CD8-positive, alpha-beta memory T cell (primary cell): ENCODE results near the gene ATP5PD. TPM values are rescaled to one million over a fixed set of nuclear protein-coding genes. Genes with fewer than 3 reads are reported as not detected.
A peak's percentile ranks its signal among the peaks of the same experiment; 100 is the strongest.

ENCODE experiments used
- CTCF ChIA-PET: fragments of 350-600 bp; sonication (Branson Sonifier 250); formaldehyde crosslinking; loops from one replicate; lab custom pipeline; 2021; ENCODE audit warnings: antibody characterized with exemption; lab: Charles Lee
- POLR2A ChIA-PET: fragments of 350-600 bp; sonication (Branson Sonifier 250); formaldehyde crosslinking; loops from one replicate; lab custom pipeline; 2021; ENCODE audit warnings: antibody characterized with exemption; lab: Charles Lee
- DNase-seq, 5 donors: peaks; one replicate each; pipeline versions ENCODE4 v3.0.0 to v3.0.0-alpha.2; 2020 to 2022; ENCODE audit warnings: mixed read lengths in 1 of 5
- H3K27ac ChIP-seq: one replicate; pipeline ENCODE4 v1.7.0; 2013; ENCODE audit warnings: low read depth, mild to moderate bottlenecking, low read length, moderate library complexity
- H3K27me3 ChIP-seq: 2 replicates; pipeline ENCODE4 v1.7.0; 2013; ENCODE audit warnings: low read length, mild to moderate bottlenecking; ENCODE audit not compliant: insufficient read depth, poor library complexity, severe bottlenecking
- H3K36me3 ChIP-seq: 2 replicates; pipeline ENCODE4 v1.7.0; 2013; ENCODE audit warnings: mild to moderate bottlenecking, low read length, moderate library complexity; ENCODE audit not compliant: insufficient read depth
- H3K4me1 ChIP-seq: 2 replicates; pipeline ENCODE4 v1.7.0; 2013; ENCODE audit warnings: mild to moderate bottlenecking, low read length, moderate library complexity; ENCODE audit not compliant: insufficient read depth
- H3K4me3 ChIP-seq: 2 replicates; pipeline ENCODE4 v1.7.0; 2013; ENCODE audit warnings: mild to moderate bottlenecking, low read length
- H3K9me3 ChIP-seq: 2 replicates; pipeline ENCODE4 v1.7.0; 2013; ENCODE audit warnings: mild to moderate bottlenecking, low read length
- H3K27ac Mint-ChIP-seq, 8 donors: one replicate each; pipeline ENCODE4 v1.8.0; 2020 to 2021; ENCODE audit warnings: mixed read lengths in 8 of 8, mild to moderate bottlenecking in 6 of 8, inconsistent platforms in 3 of 8, moderate library complexity in 3 of 8
- H3K27me3 Mint-ChIP-seq, 2 donors: one replicate each; pipeline ENCODE4 v1.8.0; 2020 to 2021; ENCODE audit warnings: mixed read lengths in 2 of 2, mild to moderate bottlenecking in 1 of 2, moderate library complexity in 1 of 2
- H3K36me3 Mint-ChIP-seq, 3 donors: one replicate each; pipeline ENCODE4 v1.8.0; 2020 to 2021; ENCODE audit warnings: mixed read lengths in 3 of 3, inconsistent platforms in 1 of 3, mild to moderate bottlenecking in 1 of 3
- H3K4me1 Mint-ChIP-seq, 3 donors: one replicate each; pipeline ENCODE4 v1.8.0; 2020 to 2021; ENCODE audit warnings: mixed read lengths in 3 of 3, inconsistent platforms in 1 of 3, mild to moderate bottlenecking in 1 of 3
- H3K4me3 Mint-ChIP-seq, 7 donors: one replicate each; pipeline ENCODE4 v1.8.0; 2020 to 2021; ENCODE audit warnings: mixed read lengths in 7 of 7, mild to moderate bottlenecking in 6 of 7, moderate library complexity in 4 of 7, inconsistent platforms in 2 of 7
- H3K9me3 Mint-ChIP-seq, 5 donors: one replicate each; pipeline ENCODE4 v1.8.0; 2020 to 2022; ENCODE audit warnings: mixed read lengths in 5 of 5, mild to moderate bottlenecking in 3 of 5, moderate library complexity in 2 of 5, inconsistent platforms in 1 of 5
- polyA plus RNA-seq: library from polyadenylated mRNA; unstranded; fragments of 300-500 nt; fragmentation: Illumina TruSeq; gene quantifications from one replicate; pipeline ENCODE4 v1.2.3, GENCODE V29; 2021
- total RNA-seq, 2 experiments: library from RNA; stranded (reverse); gene quantifications; one replicate each; pipeline ENCODE4 v1.2.3, GENCODE V29; 2021

The ATP5PD gene
- total and polyA plus RNA-seq, 3 experiments from 2014 or later: 179 to 345 (median 198) TPM

- DNase-seq: no peak
- Histone ChIP-seq H3K9me3 (no peaks in the 10 kb centered on the region), H3K4me1 (peaks cover 9% of the 10 kb centered on the region), H3K36me3 (peaks cover 28% of the 10 kb centered on the region), H3K4me3 (no peak overlapping the region), H3K27ac (no peak overlapping the region), H3K27me3 (no peaks in the 10 kb centered on the region)
- Mint-ChIP-seq H3K36me3 (peaks cover 0 to 44% (median 12%) of the 10 kb centered on the region in 3 donors), H3K9me3 (no peaks in the 10 kb centered on the region), H3K27me3 (no peaks in the 10 kb centered on the region), H3K27ac (peak overlapping the region in 2 of 8 donors; percentile 54 to 58), H3K4me1 (peaks cover 12 to 16% (median 12%) of the 10 kb centered on the region in 3 donors), H3K4me3 (no peak overlapping the region)
- ChIA-PET CTCF (no interaction called here), POLR2A (no interaction called here)
Measured at GRCh38 chr17:75065562-75066151, 18.9 kb upstream of the ATP5PD start.

DNA sequence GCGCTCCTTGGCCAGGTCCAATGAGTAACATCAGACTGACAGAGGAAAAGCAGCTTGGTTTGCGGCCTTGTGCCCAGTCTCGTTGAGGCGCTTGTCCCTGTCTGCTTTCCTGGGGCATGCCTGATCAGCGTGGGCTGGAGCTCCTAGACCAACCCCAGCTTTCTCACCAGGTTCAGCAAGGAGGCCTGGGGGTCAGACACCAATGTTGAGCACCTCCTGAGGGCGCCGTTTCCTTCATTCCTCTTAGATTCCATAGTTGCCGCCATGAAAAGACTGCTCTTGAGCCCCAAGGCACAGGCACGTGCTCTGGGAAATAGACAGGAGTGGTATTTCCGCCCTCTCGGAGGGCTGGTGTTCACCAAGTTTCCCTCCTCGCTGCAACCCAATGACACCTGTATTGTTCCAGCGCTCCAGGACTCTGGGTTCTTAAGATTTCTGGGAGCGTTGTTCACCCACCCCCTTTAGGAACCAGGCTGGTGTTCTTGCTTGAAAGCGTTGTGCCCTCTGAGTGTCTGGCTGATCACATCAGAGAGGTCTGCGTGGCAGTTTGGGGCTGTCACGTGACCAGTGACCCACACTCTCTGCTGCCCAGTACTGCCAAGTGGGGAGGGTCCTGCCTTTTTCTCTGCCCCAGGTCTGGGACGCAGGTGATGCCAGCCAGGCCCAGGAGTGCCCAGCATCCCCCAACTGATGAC lies 18.2 kb upstream of the ATP5PD start:
- no peak overlapping the region for H3K4me3 ChIP-seq
- Mint-ChIP-seq H3K4me3 (no peak overlapping the region), H3K27ac (no peak overlapping the region), H3K36me3 (peaks cover 0 to 48% (median 14%) of the 10 kb centered on the region in 3 donors), H3K4me1 (peaks cover 12 to 16% (median 12%) of the 10 kb centered on the region in 3 donors), H3K9me3 (no peaks in the 10 kb centered on the region), H3K27me3 (no peaks in the 10 kb centered on the region)
- no peaks in the 10 kb centered on the region for H3K27me3 ChIP-seq
- DNase-seq: no peak
- H3K27ac ChIP-seq: no peak overlapping the region
- CTCF ChIA-PET: no interaction called here
- peaks cover 31% of the 10 kb centered on the region for H3K36me3 ChIP-seq
- H3K4me1 ChIP-seq: peaks cover 9% of the 10 kb centered on the region
- no peaks in the 10 kb centered on the region for H3K9me3 ChIP-seq
- POLR2A ChIA-PET: no interaction called here

GRCh38 chr17:75064460-75064859 lies 17.7 kb upstream of the ATP5PD start:
- Mint-ChIP-seq H3K27ac (peak overlapping the region in 1 of 8 donors; percentile 65), H3K36me3 (peaks cover 0 to 54% (median 20%) of the 10 kb centered on the region in 3 donors), H3K27me3 (no peaks in the 10 kb centered on the region), H3K9me3 (no peaks in the 10 kb centered on the region), H3K4me1 (peaks cover 12 to 16% (median 12%) of the 10 kb centered on the region in 3 donors), H3K4me3 (no peak overlapping the region)
- Histone ChIP-seq H3K4me1 (peaks cover 13% of the 10 kb centered on the region), H3K36me3 (peaks cover 37% of the 10 kb centered on the region), H3K9me3 (no peaks in the 10 kb centered on the region), H3K4me3 (no peak overlapping the region), H3K27ac (no peak overlapping the region), H3K27me3 (no peaks in the 10 kb centered on the region)
- ChIA-PET CTCF (interaction anchor here (1.6 kb wide), 1 partner anchor 106 kb away, joined by 3 read pairs; no protein-coding TSS in a partner anchor), POLR2A (no interaction called here)
- no peak for DNase-seq

DNA sequence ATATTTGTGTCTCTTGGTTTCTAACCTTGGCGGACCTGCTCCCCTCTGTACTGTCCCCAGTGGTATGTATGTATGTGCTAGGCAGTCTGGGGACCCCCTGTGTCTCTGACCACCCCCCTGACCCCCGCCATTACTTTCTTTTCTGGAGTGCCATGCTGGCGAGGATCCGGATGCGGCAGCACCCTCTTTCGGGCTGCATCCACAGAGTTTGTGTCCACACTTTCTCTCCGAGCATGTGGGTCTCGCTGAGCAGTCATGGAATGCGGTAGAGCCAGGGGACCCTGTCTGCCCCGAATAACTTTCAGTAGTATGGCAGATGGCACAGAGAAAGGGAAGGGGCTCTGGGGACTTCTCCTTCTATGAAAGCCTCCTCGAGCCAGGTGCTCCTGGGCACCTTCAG lies 17.3 kb upstream of the ATP5PD start:
- peaks cover 40% of the 10 kb centered on the region for H3K36me3 ChIP-seq
- no peaks in the 10 kb centered on the region for H3K9me3 ChIP-seq
- H3K4me3 Mint-ChIP-seq: no peak overlapping the region
- H3K36me3 Mint-ChIP-seq: peaks cover 0 to 57% (median 22%) of the 10 kb centered on the region in 3 donors
- POLR2A ChIA-PET: no interaction called here
- no peaks in the 10 kb centered on the region for H3K9me3 Mint-ChIP-seq
- no peak for DNase-seq
- H3K4me1 ChIP-seq: peaks cover 13% of the 10 kb centered on the region
- no peak overlapping the region for H3K27ac ChIP-seq
- H3K27me3 ChIP-seq: no peaks in the 10 kb centered on the region
- no peak overlapping the region for H3K27ac Mint-ChIP-seq
- no peak overlapping the region for H3K4me3 ChIP-seq
- H3K27me3 Mint-ChIP-seq: no peaks in the 10 kb centered on the region
- CTCF ChIA-PET: interaction anchor here (1.6 kb wide), 1 partner anchor 106 kb away, joined by 3 read pairs; no protein-coding TSS in a partner anchor
- peaks cover 12 to 16% (median 12%) of the 10 kb centered on the region in 3 donors for H3K4me1 Mint-ChIP-seq

- no peaks in the 10 kb centered on the region for H3K27me3 Mint-ChIP-seq
- ChIA-PET POLR2A (no interaction called here), CTCF (interaction anchor here (1.6 kb wide), 1 partner anchor 105 kb away, joined by 3 read pairs; no protein-coding TSS in a partner anchor)
- no peak for DNase-seq
- H3K4me3 ChIP-seq: no peak overlapping the region
- H3K4me3 Mint-ChIP-seq: no peak overlapping the region
- H3K4me1 Mint-ChIP-seq: peaks cover 10 to 13% (median 12%) of the 10 kb centered on the region in 3 donors
- peak overlapping the region in 1 of 8 donors; percentile 24 for H3K27ac Mint-ChIP-seq
- peaks cover 0 to 57% (median 22%) of the 10 kb centered on the region in 3 donors for H3K36me3 Mint-ChIP-seq
- H3K9me3 Mint-ChIP-seq: no peaks in the 10 kb centered on the region
- no peak overlapping the region for H3K27ac ChIP-seq
- H3K36me3 ChIP-seq: peaks cover 40% of the 10 kb centered on the region
- no peaks in the 10 kb centered on the region for H3K9me3 ChIP-seq
- H3K27me3 ChIP-seq: no peaks in the 10 kb centered on the region
- peaks cover 13% of the 10 kb centered on the region for H3K4me1 ChIP-seq
Measured at GRCh38 chr17:75063626-75064025, 16.9 kb upstream of the ATP5PD start.

- no peak for DNase-seq
- POLR2A ChIA-PET: no interaction called here
- Histone ChIP-seq H3K4me1 (peaks cover 13% of the 10 kb centered on the region), H3K27me3 (no peaks in the 10 kb centered on the region), H3K27ac (no peak overlapping the region), H3K9me3 (no peaks in the 10 kb centered on the region), H3K36me3 (peaks cover 40% of the 10 kb centered on the region), H3K4me3 (no peak overlapping the region)
- H3K27ac Mint-ChIP-seq: no peak overlapping the region
- H3K4me1 Mint-ChIP-seq: peaks cover 10 to 13% (median 12%) of the 10 kb centered on the region in 3 donors
- peaks cover 0 to 57% (median 22%) of the 10 kb centered on the region in 3 donors for H3K36me3 Mint-ChIP-seq
- CTCF ChIA-PET: interaction anchor here (0.7 to 1.7 kb wide), 3 partner anchors 11 to 105 kb away, joined by 3 read pairs; partner anchors contain the start of genes ATP5PD and KCTD2
- no peak overlapping the region for H3K4me3 Mint-ChIP-seq
- no peaks in the 10 kb centered on the region for H3K9me3 Mint-ChIP-seq
- H3K27me3 Mint-ChIP-seq: no peaks in the 10 kb centered on the region
Measured at GRCh38 chr17:75063201-75063600, 16.4 kb upstream of the ATP5PD start.

DNA sequence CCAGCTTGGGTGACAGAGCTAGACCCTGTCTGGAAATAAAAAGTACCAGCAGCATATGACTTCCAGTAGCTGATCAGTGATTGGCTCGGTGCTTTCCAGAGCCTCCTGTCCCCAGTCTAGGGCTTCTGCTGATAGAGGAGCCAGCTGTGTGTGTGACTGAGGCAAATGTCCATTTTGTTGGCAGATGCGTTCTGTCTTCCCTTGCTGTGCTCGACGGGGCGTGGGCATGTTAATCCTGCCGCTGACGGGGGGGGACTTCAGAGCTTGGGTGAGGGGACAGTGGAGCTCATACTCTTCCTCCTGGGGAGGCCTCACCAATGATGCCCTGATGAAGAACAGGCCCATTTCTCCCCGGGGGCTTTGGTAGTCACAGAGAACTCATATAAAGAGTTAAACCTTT lies 14.8 kb upstream of the ATP5PD start:
- H3K36me3 Mint-ChIP-seq: peaks cover 0 to 63% (median 24%) of the 10 kb centered on the region in 3 donors
- no peaks in the 10 kb centered on the region for H3K27me3 ChIP-seq
- peaks cover 4% of the 10 kb centered on the region for H3K4me1 ChIP-seq
- no peak overlapping the region for H3K4me3 Mint-ChIP-seq
- no peaks in the 10 kb centered on the region for H3K9me3 ChIP-seq
- DNase-seq: no peak
- ChIA-PET POLR2A (no interaction called here), CTCF (interaction anchor here (1.0 to 1.7 kb wide), 4 partner anchors 10 to 52 kb away, joined by 3 to 5 read pairs (median 3); no protein-coding TSS in a partner anchor)
- H3K27ac ChIP-seq: no peak overlapping the region
- peaks cover 4 to 5% (median 4%) of the 10 kb centered on the region in 3 donors for H3K4me1 Mint-ChIP-seq
- H3K9me3 Mint-ChIP-seq: no peaks in the 10 kb centered on the region
- peaks cover 40% of the 10 kb centered on the region for H3K36me3 ChIP-seq
- H3K4me3 ChIP-seq: no peak overlapping the region
- no peaks in the 10 kb centered on the region for H3K27me3 Mint-ChIP-seq
- H3K27ac Mint-ChIP-seq: no peak overlapping the region

GRCh38 chr17:75061055-75061438 lies 14.3 kb upstream of the ATP5PD start:
- Mint-ChIP-seq H3K27me3 (no peaks in the 10 kb centered on the region), H3K4me3 (no peak overlapping the region), H3K27ac (no peak overlapping the region), H3K4me1 (peaks cover 0 to 5% (median 3%) of the 10 kb centered on the region in 3 donors), H3K9me3 (no peaks in the 10 kb centered on the region), H3K36me3 (peaks cover 0 to 69% (median 28%) of the 10 kb centered on the region in 3 donors)
- ChIA-PET CTCF (interaction anchor here (1.0 to 2.1 kb wide), 6 partner anchors 8 to 111 kb away, joined by 3 to 8 read pairs (median 4); partner anchors contain the start of gene CDR2L), POLR2A (no interaction called here)
- Histone ChIP-seq H3K36me3 (peaks cover 40% of the 10 kb centered on the region), H3K9me3 (no peaks in the 10 kb centered on the region), H3K4me3 (no peak overlapping the region), H3K27ac (no peak overlapping the region), H3K4me1 (peaks cover 4% of the 10 kb centered on the region), H3K27me3 (no peaks in the 10 kb centered on the region)
- no peak for DNase-seq
